Activated CD4-positive, alpha-beta T cell treated with anti-CD3 and anti-CD28 coated beads, Interleukin-2, amount 10 ng/mL, durations not matched to agents 24 days and 14 days (primary cell): Measurements from ENCODE around the gene TAGAP. TPM values are rescaled to one million over a fixed set of nuclear protein-coding genes. Genes with fewer than 3 reads are reported as not detected.
"Not testable (repeated sequence)": the region's sequence is repeated elsewhere in the genome, so short reads cannot be mapped to it uniquely, and the experiment has no call there.

Source experiments
- DNase-seq: peaks from one replicate; pipeline ENCODE4 v3.0.0; 2022
- H3K27ac Mint-ChIP-seq: one replicate; pipeline ENCODE4 v1.8.0; 2022; ENCODE audit warnings: mild to moderate bottlenecking, mixed read lengths
- H3K27me3 Mint-ChIP-seq: one replicate; pipeline ENCODE4 v1.8.0; 2022; ENCODE audit warnings: mixed read lengths
- H3K36me3 Mint-ChIP-seq: one replicate; pipeline ENCODE4 v1.8.0; 2022; ENCODE audit warnings: low read depth, mild to moderate bottlenecking, mixed read lengths
- H3K4me1 Mint-ChIP-seq: one replicate; pipeline ENCODE4 v1.8.0; 2021; ENCODE audit warnings: mixed read lengths
- H3K4me3 Mint-ChIP-seq: one replicate; pipeline ENCODE4 v1.8.0; 2022; ENCODE audit warnings: mild to moderate bottlenecking, moderate library complexity, mixed read lengths
- H3K9me3 Mint-ChIP-seq: one replicate; pipeline ENCODE4 v1.8.0; 2021; ENCODE audit warnings: mixed read lengths
- intact Hi-C: fragments of 100-400 bp; cut with micrococcal nuclease; formaldehyde crosslinking; loops from one replicate; pipeline ENCODE4 v1.15.1; 2023
- total RNA-seq: library from RNA; stranded (reverse); gene quantifications from 2 replicates; pipeline ENCODE4 v1.2.3, GENCODE V29; 2022

The TAGAP gene
- total RNA-seq, 1 donor from 2014 or later, result 183 TPM

DNA sequence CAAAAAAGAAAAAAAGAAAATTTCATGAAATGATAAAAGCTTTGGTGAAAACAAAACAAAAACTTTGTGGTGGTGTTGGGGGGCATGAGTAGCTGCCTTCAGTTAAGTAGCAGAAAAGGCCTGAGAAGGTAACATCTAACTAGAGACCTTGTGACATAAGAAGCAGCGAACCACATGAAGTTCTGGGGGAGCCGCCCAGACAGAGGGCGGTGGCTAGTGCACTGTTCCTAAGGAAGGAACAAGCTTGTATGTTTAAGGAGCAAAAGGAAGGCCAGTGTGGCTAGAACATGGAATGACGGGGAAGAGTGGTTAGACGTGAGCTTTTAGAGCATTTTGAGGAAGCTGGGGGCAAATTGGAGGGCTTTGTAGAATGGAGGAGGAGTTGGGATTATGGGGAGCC lies 37.3 kb downstream of the TAGAP start:
- DNase-seq, result no peak
- no peak overlapping the region for H3K27ac Mint-ChIP-seq
- no peak overlapping the region for H3K4me3 Mint-ChIP-seq
- peaks cover 2% of the 10 kb centered on the region for H3K36me3 Mint-ChIP-seq
- intact Hi-C loops, result no loop called here
- H3K4me1 Mint-ChIP-seq, result peaks cover 25% of the 10 kb centered on the region
- no peaks in the 10 kb centered on the region for H3K9me3 Mint-ChIP-seq
- H3K27me3 Mint-ChIP-seq, result no peaks in the 10 kb centered on the region

GRCh38 chr6:159005436-159005835 lies 39.4 kb downstream of the TAGAP start:
- intact Hi-C loops, result no loop called here
- Mint-ChIP-seq H3K9me3 (no peaks in the 10 kb centered on the region), H3K36me3 (no peaks in the 10 kb centered on the region), H3K4me3 (no peak overlapping the region), H3K4me1 (peaks cover 25% of the 10 kb centered on the region), H3K27me3 (no peaks in the 10 kb centered on the region), H3K27ac (no peak overlapping the region)
- no peak for DNase-seq

GRCh38 chr6:159004592-159004991 lies 40.2 kb downstream of the TAGAP start:
- no peaks in the 10 kb centered on the region for H3K9me3 Mint-ChIP-seq
- intact Hi-C loops, result no loop called here

GRCh38 chr6:159002432-159003155 lies 42.2 kb downstream of the TAGAP start:
- H3K36me3 Mint-ChIP-seq, result peaks cover 2% of the 10 kb centered on the region
- peak; percentile 53 for DNase-seq
- intact Hi-C loops, result no loop called here
- H3K27me3 Mint-ChIP-seq, result no peaks in the 10 kb centered on the region
- H3K4me3 Mint-ChIP-seq, result no peak overlapping the region
- H3K9me3 Mint-ChIP-seq, result no peaks in the 10 kb centered on the region
- H3K4me1 Mint-ChIP-seq, result peaks cover 23% of the 10 kb centered on the region
- no peak overlapping the region for H3K27ac Mint-ChIP-seq

More at GRCh38 chr6:159004592-159004991, 40.2 kb downstream of the TAGAP start:
- H3K4me3 Mint-ChIP-seq, result no peak overlapping the region
- no peaks in the 10 kb centered on the region for H3K27me3 Mint-ChIP-seq
- DNase-seq, result peak; percentile 26
- H3K4me1 Mint-ChIP-seq, result peaks cover 21% of the 10 kb centered on the region
- H3K36me3 Mint-ChIP-seq, result no peaks in the 10 kb centered on the region
- H3K27ac Mint-ChIP-seq, result no peak overlapping the region

DNA sequence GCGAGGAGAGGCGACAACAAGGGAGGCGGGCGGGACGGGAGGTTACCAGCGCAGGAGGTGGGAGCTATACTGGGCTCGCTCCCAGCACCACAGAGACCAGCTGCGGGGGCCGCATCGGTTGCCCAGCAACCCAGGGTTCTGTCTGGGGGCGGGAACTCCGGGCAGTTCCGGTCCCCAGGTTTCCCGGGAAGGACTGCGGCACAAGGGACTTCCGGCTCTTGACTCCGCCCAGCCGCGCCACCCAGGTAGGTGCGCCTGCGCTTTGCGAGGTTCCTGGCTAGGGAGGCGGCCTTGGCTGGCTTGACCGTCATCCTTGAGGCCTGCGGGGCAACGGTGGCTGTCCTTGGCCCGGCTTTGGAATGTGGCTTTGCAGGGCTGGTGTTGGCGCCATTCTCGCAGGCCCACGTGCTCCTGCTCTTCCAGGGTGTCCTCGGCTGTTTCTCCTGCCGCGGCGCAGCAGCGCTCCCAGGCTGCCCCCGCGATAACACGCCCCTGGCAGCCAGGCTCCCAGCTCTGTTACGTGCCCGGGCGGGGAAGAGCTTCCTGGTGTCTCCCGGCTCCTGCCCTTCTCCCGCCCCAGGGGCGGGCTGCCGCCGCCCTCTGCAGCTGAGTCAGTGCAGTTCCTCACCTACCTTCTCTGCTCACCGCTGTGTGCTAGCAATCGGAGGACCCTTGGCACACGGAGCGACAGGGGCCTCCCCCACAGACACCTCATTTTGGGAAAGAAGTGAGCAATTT lies 45.0 kb downstream of the TAGAP start, which contains the start of gene RSPH3:
TSS of gene RSPH3 (minus strand) at position 537 of the 738 bp plus-strand sequence. CDS start 652 bp downstream, outside the sequence.
- H3K9me3 Mint-ChIP-seq, result no peaks in the 10 kb centered on the region
- intact Hi-C loops, result loop anchor here (1.0 to 5.0 kb wide), 5 partner anchors 18 to 353 kb away; partner anchors contain the start of gene TAGAP
- peak within 1 kb of the TSS; percentile 96 for H3K4me3 Mint-ChIP-seq
- DNase-seq, result peak; percentile 97
- peak within 1 kb of the TSS; percentile 94 for H3K27ac Mint-ChIP-seq
- no peaks in the 10 kb centered on the region for H3K27me3 Mint-ChIP-seq
- H3K4me1 Mint-ChIP-seq, result peaks cover 37% of the 10 kb centered on the region
- peaks cover 4% of the 10 kb centered on the region for H3K36me3 Mint-ChIP-seq

GRCh38 chr6:158999154-158999665 lies 45.6 kb downstream of the TAGAP start:
- H3K4me1 Mint-ChIP-seq, result peaks cover 36% of the 10 kb centered on the region
- peak overlapping the region; percentile 94 for H3K27ac Mint-ChIP-seq
- H3K27me3 Mint-ChIP-seq, result no peaks in the 10 kb centered on the region
- intact Hi-C loops, result loop anchor here (1.0 to 5.0 kb wide), 5 partner anchors 19 to 352 kb away; partner anchors contain the start of gene TAGAP
- H3K4me3 Mint-ChIP-seq, result peak overlapping the region; percentile 96
- H3K36me3 Mint-ChIP-seq, result peaks cover 4% of the 10 kb centered on the region
- H3K9me3 Mint-ChIP-seq, result no peaks in the 10 kb centered on the region
- DNase-seq, result no peak

DNA sequence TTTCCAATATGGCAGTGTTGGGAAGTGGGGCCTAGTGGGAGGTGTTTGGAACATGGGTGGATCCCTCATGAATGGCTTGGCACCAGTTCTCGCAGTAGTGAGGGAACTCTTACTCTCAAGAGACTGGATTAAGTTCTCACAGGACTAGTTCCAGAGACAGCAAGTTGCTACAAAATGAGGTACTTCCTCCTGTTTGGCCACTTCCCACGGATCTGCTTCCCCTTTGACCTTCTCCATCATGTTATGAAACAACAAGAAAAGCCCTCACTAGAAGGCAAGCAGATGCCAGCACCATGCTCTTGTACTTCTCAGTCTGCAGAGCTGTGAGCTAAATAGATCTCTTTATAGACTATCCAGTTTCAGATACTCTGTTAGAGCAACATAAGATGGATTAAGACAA lies 47.9 kb downstream of the TAGAP start:
- no peak for DNase-seq
- Mint-ChIP-seq H3K27me3 (no peaks in the 10 kb centered on the region), H3K36me3 (peaks cover 8% of the 10 kb centered on the region), H3K4me3 (no peak overlapping the region), H3K27ac (peak overlapping the region; percentile 45), H3K4me1 (peaks cover 32% of the 10 kb centered on the region), H3K9me3 (no peaks in the 10 kb centered on the region)
- intact Hi-C loops, result loop anchor here (5.0 kb wide), 3 partner anchors 45 to 350 kb away; partner anchors contain the start of gene TAGAP

DNA sequence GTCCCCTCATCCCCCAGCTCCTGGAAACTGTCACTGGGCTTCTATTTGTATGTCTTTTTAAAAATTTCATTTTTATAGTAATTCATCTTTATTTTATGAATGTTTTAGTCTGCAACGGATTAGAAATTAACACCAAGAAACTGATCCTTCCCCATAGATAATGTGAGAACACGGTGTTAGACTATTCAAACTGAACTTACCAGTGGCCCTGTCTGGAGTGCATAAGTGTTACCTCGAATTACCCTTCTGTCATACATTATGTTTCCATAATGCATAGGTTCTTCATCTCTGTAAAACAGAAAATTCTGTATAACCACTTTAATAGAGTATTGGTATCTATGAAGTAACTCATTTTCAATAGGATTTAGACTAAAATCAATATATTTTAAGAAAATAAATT lies 51.2 kb downstream of the TAGAP start:
- H3K4me1 Mint-ChIP-seq, result peaks cover 25% of the 10 kb centered on the region
- peaks cover 9% of the 10 kb centered on the region for H3K9me3 Mint-ChIP-seq
- H3K36me3 Mint-ChIP-seq, result peaks cover 13% of the 10 kb centered on the region
- DNase-seq, result peak; percentile 2
- intact Hi-C loops, result loop anchor here (2.0 kb wide), 1 partner anchor 273 kb away; no protein-coding TSS in a partner anchor
- H3K27ac Mint-ChIP-seq, result no peak overlapping the region
- H3K27me3 Mint-ChIP-seq, result no peaks in the 10 kb centered on the region
- no peak overlapping the region for H3K4me3 Mint-ChIP-seq

- peak; percentile 56 for DNase-seq
- peaks cover 19% of the 10 kb centered on the region for H3K9me3 Mint-ChIP-seq
- intact Hi-C loops, result no loop called here
- peak overlapping the region; percentile 10 for H3K27ac Mint-ChIP-seq
- peaks cover 27% of the 10 kb centered on the region for H3K36me3 Mint-ChIP-seq
- no peak overlapping the region for H3K4me3 Mint-ChIP-seq
- no peaks in the 10 kb centered on the region for H3K27me3 Mint-ChIP-seq
- peaks cover 26% of the 10 kb centered on the region for H3K4me1 Mint-ChIP-seq
Observed at GRCh38 chr6:158991017-158991723, 53.6 kb downstream of the TAGAP start.

DNA sequence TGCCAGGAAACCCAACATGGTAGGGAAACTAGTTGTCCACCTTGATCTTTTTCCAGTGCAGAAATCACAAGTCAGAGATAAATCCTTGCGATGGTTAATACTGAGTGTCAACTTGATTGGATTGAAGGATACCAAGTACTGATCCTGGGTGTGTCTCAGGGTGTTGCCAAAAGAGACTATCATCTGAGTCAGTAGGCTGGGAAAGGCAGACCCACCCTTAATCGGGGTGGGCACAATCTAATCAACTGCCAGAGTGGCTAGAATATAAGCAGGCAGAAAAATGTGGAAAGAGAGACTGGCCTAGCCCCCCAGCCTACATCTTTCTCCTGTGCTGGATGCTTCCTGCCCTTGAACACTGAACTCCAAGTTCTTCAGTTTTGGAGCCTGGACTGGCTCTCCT lies 55.1 kb downstream of the TAGAP start:
- Mint-ChIP-seq H3K36me3 (peaks cover 25% of the 10 kb centered on the region), H3K4me1 (peaks cover 15% of the 10 kb centered on the region), H3K9me3 (peaks cover 19% of the 10 kb centered on the region)
- H3K4me3 Mint-ChIP-seq, H3K27me3 Mint-ChIP-seq, DNase-seq, H3K27ac Mint-ChIP-seq, intact Hi-C loops: not testable (repeated sequence)

DNA sequence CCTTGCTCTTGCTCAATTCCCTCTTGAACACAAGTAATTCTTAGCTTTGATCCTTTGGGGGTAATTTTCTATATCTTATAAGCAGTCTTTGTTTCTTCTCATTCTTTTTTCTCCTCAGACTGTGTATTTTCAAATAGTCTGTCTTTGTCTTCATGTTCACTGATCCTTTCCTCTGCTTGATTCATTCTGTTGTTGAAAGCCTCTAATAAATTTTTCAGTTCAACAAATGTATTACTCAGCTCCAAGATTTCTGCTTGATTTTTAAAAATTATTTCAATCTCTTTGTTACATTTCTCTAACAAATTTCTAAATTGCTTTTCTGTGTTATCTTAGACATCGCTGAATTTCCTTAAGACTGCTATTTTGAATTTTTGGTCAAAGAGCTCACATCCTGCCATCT lies 56.3 kb downstream of the TAGAP start:
- Mint-ChIP-seq H3K4me1 (peaks cover 15% of the 10 kb centered on the region), H3K4me3 (no peak overlapping the region), H3K9me3 (peaks cover 19% of the 10 kb centered on the region), H3K36me3 (peaks cover 25% of the 10 kb centered on the region), H3K27ac (no peak overlapping the region), H3K27me3 (no peaks in the 10 kb centered on the region)
- DNase-seq, result no peak
- intact Hi-C loops, result no loop called here

DNA sequence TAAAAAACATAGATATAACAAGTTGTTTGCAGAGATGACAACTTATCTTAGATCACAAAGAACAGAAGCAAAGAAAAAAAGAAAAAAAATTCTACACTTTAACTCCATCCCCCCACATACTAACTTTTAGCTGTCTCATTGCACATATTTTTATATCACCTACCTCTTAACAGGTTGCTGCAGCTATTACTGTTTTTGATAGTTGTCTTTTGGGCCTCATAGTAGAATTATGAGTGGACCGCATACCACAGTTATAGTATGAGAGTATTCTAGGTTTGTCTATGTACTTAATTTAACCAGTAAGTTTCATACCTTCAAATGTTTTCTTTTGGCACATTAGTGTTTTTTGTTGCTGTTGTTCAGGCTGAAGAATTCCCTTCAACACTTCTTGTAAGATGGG lies 57.1 kb downstream of the TAGAP start:
- Mint-ChIP-seq H3K27ac (no peak overlapping the region), H3K4me3 (no peak overlapping the region), H3K36me3 (peaks cover 22% of the 10 kb centered on the region), H3K4me1 (peaks cover 15% of the 10 kb centered on the region), H3K9me3 (peaks cover 19% of the 10 kb centered on the region), H3K27me3 (no peaks in the 10 kb centered on the region)
- intact Hi-C loops, result no loop called here
- no peak for DNase-seq
